T-cell (primary cell): Measurements from ENCODE around the gene RAB3C. TPM values are rescaled to one million over a fixed set of nuclear protein-coding genes. Genes with fewer than 3 reads are reported as not detected.
"Not testable (repeated sequence)": the region's sequence is repeated elsewhere in the genome, so short reads cannot be mapped to it uniquely, and the experiment has no call there.

Experiments
- ATAC-seq, 4 experiments: fragments of 200-7000 bp in 3 of 4; fragments of 150-1000 bp in 1 of 4; cut with Tn5 transposase; replicated peaks in 1 of 4; 1 replicate in 3 of 4; 2 replicates in 1 of 4; pipeline ENCODE4 v1.10.0; 2021; ENCODE audit warnings: moderate library complexity in 3 of 4, mild to moderate bottlenecking in 2 of 4, moderate number of reproducible peaks in 1 of 4
- CTCF ChIA-PET, 2 donors: fragments of 300-600 bp; sonication (Branson Sonifier 250); formaldehyde crosslinking; loops; one replicate each; lab custom pipeline; 2022; ENCODE audit warnings: antibody characterized with exemption in 2 of 2; lab: Charles Lee
- POLR2A ChIA-PET, 2 donors: fragments of 300-600 bp; sonication (Branson Sonifier 250); formaldehyde crosslinking; loops; one replicate each; lab custom pipeline; 2022; ENCODE audit warnings: antibody characterized with exemption in 2 of 2; lab: Charles Lee
- DNase-seq, 35 experiments: peaks; one replicate each; pipeline versions ENCODE4 v3.0.0 to v3.0.0-alpha.2; 2013 to 2023
- H3K27ac ChIP-seq: one replicate; pipeline ENCODE4 v1.5.1; 2013; ENCODE audit warnings: low read length
- H3K27me3 ChIP-seq, 2 experiments: replicated peaks in 1 of 2; 1 replicate in 1 of 2; 2 replicates in 1 of 2; pipeline versions ENCODE4 v1.6.1 to v1.7.0; 2013; ENCODE audit warnings: low read length in 1 of 2, mixed read lengths in 1 of 2; ENCODE audit not compliant: control insufficient read depth in 2 of 2, insufficient read depth in 2 of 2; ENCODE audit errors: extremely low read depth in 1 of 2
- H3K36me3 ChIP-seq, 2 donors: 1 replicate in 1 of 2; 2 replicates in 1 of 2; pipeline versions ENCODE4 v1.6.1 to v1.7.0; 2013; ENCODE audit warnings: low read length in 1 of 2; ENCODE audit not compliant: control insufficient read depth in 2 of 2, insufficient read depth in 1 of 2; ENCODE audit errors: extremely low read depth in 1 of 2
- H3K4me1 ChIP-seq, 2 experiments: 1 replicate in 1 of 2; 2 replicates in 1 of 2; pipeline versions ENCODE4 v1.6.1 to v1.7.0; 2013; ENCODE audit warnings: low read length in 2 of 2, mixed read lengths in 1 of 2; ENCODE audit not compliant: insufficient read depth in 2 of 2, control insufficient read depth in 1 of 2; ENCODE audit errors: extremely low read depth in 1 of 2
- H3K4me3 ChIP-seq, 2 donors: 1 replicate in 1 of 2; 2 replicates in 1 of 2; pipeline versions ENCODE4 v1.5.1 to v1.7.0; 2013; ENCODE audit warnings: mild to moderate bottlenecking in 2 of 2, low read length in 1 of 2, moderate library complexity in 1 of 2; ENCODE audit not compliant: control insufficient read depth in 1 of 2; ENCODE audit errors: extremely low read depth in 1 of 2
- H3K9me3 ChIP-seq: 2 replicates; pipeline ENCODE4 v1.7.0; 2013
- H3K27ac Mint-ChIP-seq, 2 donors: one replicate each; pipeline ENCODE4 v1.8.0; 2020 to 2021; ENCODE audit warnings: mild to moderate bottlenecking in 2 of 2, mixed read lengths in 2 of 2
- H3K27me3 Mint-ChIP-seq, 2 donors: one replicate each; pipeline ENCODE4 v1.8.0; 2021 to 2022; ENCODE audit warnings: mixed read lengths in 2 of 2
- H3K36me3 Mint-ChIP-seq: one replicate; pipeline ENCODE4 v1.8.0; 2021; ENCODE audit warnings: mixed read lengths
- H3K4me1 Mint-ChIP-seq, 3 donors: one replicate each; pipeline ENCODE4 v1.8.0; 2020 to 2022; ENCODE audit warnings: mixed read lengths in 3 of 3, mild to moderate bottlenecking in 1 of 3
- H3K4me3 Mint-ChIP-seq, 3 donors: one replicate each; pipeline ENCODE4 v1.8.0; 2020 to 2022; ENCODE audit warnings: mild to moderate bottlenecking in 3 of 3, mixed read lengths in 3 of 3, moderate library complexity in 3 of 3
- H3K9me3 Mint-ChIP-seq, 3 donors: one replicate each; pipeline ENCODE4 v1.8.0; 2020 to 2022; ENCODE audit warnings: mixed read lengths in 3 of 3
- WGBS: methylation state at CpG from one replicate; pipeline ENCODE4 v1.1.5; 2013; ENCODE audit warnings: missing lambda C conversion rate; ENCODE audit not compliant: insufficient coverage; 5-methylcytosine and 5-hydroxymethylcytosine counted together
- total RNA-seq, 35 experiments: library from RNA in 6 of 35; stranded (reverse) in 6 of 35; fragments of 120-200 nt in 1 of 35; gene quantifications; one replicate each; pipeline versions ENCODE4 v1.2.1 to v1.2.4 and lab custom pipeline; 2013 to 2026

The RAB3C gene
- total RNA-seq, 5 donors from 2014 or later (not counting 1 experiment from before 2014, with no cell fraction given), result not detected

- H3K9me3 ChIP-seq, H3K4me3 ChIP-seq, CTCF ChIA-PET, H3K27ac Mint-ChIP-seq, H3K36me3 Mint-ChIP-seq, H3K4me1 Mint-ChIP-seq, ATAC-seq, POLR2A ChIA-PET, H3K27me3 Mint-ChIP-seq, DNase-seq, H3K27ac ChIP-seq, H3K36me3 ChIP-seq, H3K27me3 ChIP-seq, H3K4me1 ChIP-seq, H3K4me3 Mint-ChIP-seq: not testable (repeated sequence)
- WGBS, result 74% methylated on average over 2 of the region's 5 CpGs
- H3K9me3 Mint-ChIP-seq, result peaks cover 13 to 37% (median 20%) of the 10 kb centered on the region in 3 donors
Observed at GRCh38 chr5:58699088-58699761, 116.3 kb downstream of the RAB3C start.

GRCh38 chr5:58699762-58700118 is 116.9 kb downstream of the RAB3C start:
- Histone ChIP-seq H3K27ac (no peak overlapping the region), H3K36me3 (no peaks in the 10 kb centered on the region), H3K27me3 (peaks cover 0 to 2% of the 10 kb centered on the region in 2 experiments), H3K4me3 (no peak overlapping the region), H3K4me1 (no peaks in the 10 kb centered on the region), H3K9me3 (no peaks in the 10 kb centered on the region)
- no peak for ATAC-seq
- CTCF ChIA-PET, result no interaction called here
- Mint-ChIP-seq H3K27me3 (peaks cover 0 to 3% of the 10 kb centered on the region in 2 donors), H3K36me3 (no peaks in the 10 kb centered on the region), H3K4me3 (no peak overlapping the region), H3K4me1 (no peaks in the 10 kb centered on the region), H3K27ac (no peak overlapping the region), H3K9me3 (peaks cover 13 to 36% (median 20%) of the 10 kb centered on the region in 3 donors)
- 90% methylated on average over 4 of the region's 6 CpGs for WGBS
- no peak for DNase-seq
- POLR2A ChIA-PET, result no interaction called here

- no peaks in the 10 kb centered on the region for H3K36me3 Mint-ChIP-seq
- ChIA-PET CTCF (no interaction called here), POLR2A (no interaction called here)
- DNase-seq, result no peak
- no CpG with 5 or more reads among the region's 3 CpGs for WGBS
- peaks cover 0 to 3% of the 10 kb centered on the region in 2 donors for H3K27me3 Mint-ChIP-seq
- Histone ChIP-seq H3K9me3 (no peaks in the 10 kb centered on the region), H3K4me1 (no peaks in the 10 kb centered on the region), H3K4me3 (no peak overlapping the region), H3K36me3 (no peaks in the 10 kb centered on the region), H3K27ac (no peak overlapping the region), H3K27me3 (peaks cover 0 to 2% of the 10 kb centered on the region in 2 experiments)
- H3K4me1 Mint-ChIP-seq, result no peaks in the 10 kb centered on the region
- H3K27ac Mint-ChIP-seq, result no peak overlapping the region
- no peak overlapping the region for H3K4me3 Mint-ChIP-seq
- H3K9me3 Mint-ChIP-seq, result peaks cover 0 to 5% (median 0%) of the 10 kb centered on the region in 3 donors
- no peak for ATAC-seq
Observed at GRCh38 chr5:58703925-58704555, 121.2 kb downstream of the RAB3C start.

- H3K4me3 Mint-ChIP-seq, result no peak overlapping the region
- H3K9me3 Mint-ChIP-seq, result peaks cover 0 to 7% (median 0%) of the 10 kb centered on the region in 3 donors
- H3K27ac Mint-ChIP-seq, result no peak overlapping the region
- Histone ChIP-seq H3K36me3 (no peaks in the 10 kb centered on the region), H3K4me3 (no peak overlapping the region), H3K4me1 (no peaks in the 10 kb centered on the region), H3K9me3 (no peaks in the 10 kb centered on the region), H3K27ac (no peak overlapping the region), H3K27me3 (peaks cover 0 to 2% of the 10 kb centered on the region in 2 experiments)
- DNase-seq (no peak), ATAC-seq (no peak)
- 87% methylated on average over 3 of the region's 3 CpGs for WGBS
- peaks cover 5 to 6% of the 10 kb centered on the region in 2 donors for H3K27me3 Mint-ChIP-seq
- H3K36me3 Mint-ChIP-seq, result no peaks in the 10 kb centered on the region
- H3K4me1 Mint-ChIP-seq, result no peaks in the 10 kb centered on the region
- CTCF ChIA-PET, result no interaction called here
- POLR2A ChIA-PET, result no interaction called here
Observed at GRCh38 chr5:58706736-58707135, 123.9 kb downstream of the RAB3C start.

- no peaks in the 10 kb centered on the region for H3K4me1 Mint-ChIP-seq
- Histone ChIP-seq H3K27ac (no peak overlapping the region), H3K4me1 (no peaks in the 10 kb centered on the region), H3K36me3 (no peaks in the 10 kb centered on the region), H3K27me3 (no peaks in the 10 kb centered on the region), H3K9me3 (no peaks in the 10 kb centered on the region), H3K4me3 (no peak overlapping the region)
- POLR2A ChIA-PET, result no interaction called here
- WGBS, result 90% methylated on average over 1 of the region's 1 CpG
- CTCF ChIA-PET, result no interaction called here
- peaks cover 0 to 6% (median 0%) of the 10 kb centered on the region in 3 donors for H3K9me3 Mint-ChIP-seq
- H3K27ac Mint-ChIP-seq, result no peak overlapping the region
- ATAC-seq (no peak), DNase-seq (no peak)
- H3K36me3 Mint-ChIP-seq, result no peaks in the 10 kb centered on the region
- H3K4me3 Mint-ChIP-seq, result no peak overlapping the region
- peaks cover 2 to 6% of the 10 kb centered on the region in 2 donors for H3K27me3 Mint-ChIP-seq
Observed at GRCh38 chr5:58708456-58708855, 125.6 kb downstream of the RAB3C start.

DNA sequence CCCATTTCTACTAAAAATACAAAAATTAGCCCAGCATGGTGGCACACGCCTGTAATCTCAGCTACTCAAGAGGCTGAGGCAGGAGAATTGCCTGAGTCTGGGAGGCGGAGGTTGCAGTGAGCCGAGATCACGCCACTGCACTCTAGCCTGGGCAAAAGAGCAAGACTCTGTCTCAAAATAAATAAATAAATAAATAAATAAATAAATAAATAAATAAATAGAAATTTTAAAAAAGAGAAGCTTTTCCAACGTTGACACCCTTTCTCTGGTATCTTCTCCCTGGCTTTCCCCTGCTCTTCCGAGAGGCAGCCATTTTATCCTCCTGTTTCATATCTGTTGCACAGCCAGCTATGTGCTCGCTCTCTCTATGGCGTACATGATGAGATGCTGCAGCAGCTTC is 127.5 kb downstream of the RAB3C start:
- H3K27me3 ChIP-seq, H3K27ac ChIP-seq, H3K4me1 ChIP-seq, H3K36me3 Mint-ChIP-seq, H3K27ac Mint-ChIP-seq, H3K27me3 Mint-ChIP-seq, H3K9me3 ChIP-seq, H3K4me1 Mint-ChIP-seq, DNase-seq, H3K36me3 ChIP-seq, H3K4me3 Mint-ChIP-seq, H3K4me3 ChIP-seq, POLR2A ChIA-PET, ATAC-seq: not testable (repeated sequence)
- WGBS, result 97% methylated on average over 3 of the region's 8 CpGs
- CTCF ChIA-PET, result interaction anchor here in 1 of 2 donors (0.7 kb wide), 1 partner anchor 37 kb away, joined by 3 read pairs; no protein-coding TSS in a partner anchor
- H3K9me3 Mint-ChIP-seq, result peaks cover 4 to 13% (median 6%) of the 10 kb centered on the region in 3 donors
